ENCODE measurements around the gene SNX11.

SNX11 gene

DNA sequence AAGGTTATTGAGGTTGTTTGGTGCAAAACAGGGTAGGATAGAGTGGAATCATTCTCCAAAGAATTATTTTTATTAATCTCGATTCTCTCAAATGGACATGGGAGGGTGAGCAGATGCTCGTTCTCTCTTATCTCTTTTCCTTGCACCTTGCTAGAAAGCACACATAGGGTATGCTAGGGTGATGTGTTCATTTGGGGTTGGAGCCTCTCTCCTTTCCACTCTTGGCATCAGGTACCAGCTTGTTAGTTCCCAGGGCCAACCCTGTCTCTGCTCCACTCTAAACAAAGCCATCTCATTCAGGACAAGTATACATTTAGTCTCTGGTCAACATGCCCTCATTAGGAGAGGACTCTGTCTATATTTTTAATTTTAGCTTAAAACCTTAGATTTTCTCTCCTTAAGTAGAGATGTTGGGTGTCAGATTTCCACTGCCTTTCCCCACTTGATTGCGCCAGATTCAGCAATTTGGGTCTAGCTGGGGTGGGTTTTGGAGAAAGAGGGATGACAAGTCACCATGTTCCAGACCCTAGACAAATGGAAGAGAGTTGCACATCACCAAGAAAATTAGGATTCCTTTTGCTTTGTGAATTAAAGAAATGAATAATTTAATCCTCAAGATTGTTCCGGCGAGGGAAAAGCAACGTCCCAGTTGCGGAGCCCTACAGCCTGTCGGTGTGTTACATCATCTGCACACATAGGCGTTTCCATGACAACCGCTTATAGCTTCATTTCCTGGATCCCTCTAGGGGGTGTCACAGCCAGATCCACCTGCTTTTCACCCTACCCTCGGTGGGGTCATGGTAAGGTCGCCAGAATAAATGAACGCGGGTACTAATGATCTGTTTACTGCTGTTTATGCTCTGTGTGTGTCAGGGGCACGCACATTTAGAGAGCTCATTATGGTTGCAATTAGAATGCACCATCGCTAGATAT, 41.6 kb downstream of the SNX11 start:
- no peak overlapping the region for H2AFZ ChIP-seq (ENCODE audit: low read depth, low read length)
- H3K36me3 ChIP-seq (ENCODE audit: insufficient read depth, low read length) = no peaks in the 10 kb centered on the region
- peaks cover 15% of the 10 kb centered on the region for H3K27me3 ChIP-seq (ENCODE audit: insufficient read depth, low read length)
- H3K4me3 ChIP-seq (ENCODE audit: low read length) = no peak overlapping the region
- no peaks in the 10 kb centered on the region for H3K9me3 ChIP-seq (ENCODE audit: low read length)
- peaks cover 25% of the 10 kb centered on the region for H3K4me1 ChIP-seq (ENCODE audit: insufficient read depth, low read length)

DNA sequence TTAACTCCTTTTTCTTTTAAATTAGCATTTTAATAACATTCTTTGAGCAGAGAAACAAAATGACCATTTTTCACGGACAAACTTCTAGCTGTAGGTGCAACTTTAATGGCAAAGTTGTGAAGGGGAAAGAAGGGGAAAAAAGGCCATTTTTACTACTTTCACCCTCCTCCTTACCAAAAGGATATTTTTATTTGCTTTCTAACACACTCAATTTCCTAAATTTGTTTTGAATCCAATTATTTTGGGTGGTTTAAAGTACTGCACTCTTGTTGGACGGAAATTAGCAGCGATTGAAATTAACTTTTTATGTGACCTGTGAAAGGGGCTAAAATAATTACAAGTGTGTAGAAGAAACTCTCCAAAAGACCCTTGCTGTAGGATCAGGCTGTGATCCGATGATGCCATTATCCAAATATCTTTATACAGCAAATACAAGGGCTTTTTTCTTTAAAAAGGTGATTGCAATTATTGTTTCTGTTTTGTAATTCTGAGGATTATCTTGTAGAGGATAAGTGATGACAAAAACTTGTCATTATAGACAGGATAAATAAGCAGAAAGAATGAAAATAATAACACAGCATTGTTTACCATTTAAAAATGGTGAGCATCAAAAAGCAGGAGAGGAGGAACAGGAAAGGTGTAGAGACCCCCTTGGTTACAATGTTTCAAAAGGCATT, 42.4 kb downstream of the SNX11 start:
- Histone ChIP-seq H2AFZ (ENCODE audit: low read depth, low read length) (no peak overlapping the region), H3K27me3 (ENCODE audit: insufficient read depth, low read length) (peaks cover 15% of the 10 kb centered on the region), H3K9me3 (ENCODE audit: low read length) (no peaks in the 10 kb centered on the region), H3K4me3 (ENCODE audit: low read length) (no peak overlapping the region), H3K4me1 (ENCODE audit: insufficient read depth, low read length) (peaks cover 25% of the 10 kb centered on the region), H3K36me3 (ENCODE audit: insufficient read depth, low read length) (no peaks in the 10 kb centered on the region)

DNA sequence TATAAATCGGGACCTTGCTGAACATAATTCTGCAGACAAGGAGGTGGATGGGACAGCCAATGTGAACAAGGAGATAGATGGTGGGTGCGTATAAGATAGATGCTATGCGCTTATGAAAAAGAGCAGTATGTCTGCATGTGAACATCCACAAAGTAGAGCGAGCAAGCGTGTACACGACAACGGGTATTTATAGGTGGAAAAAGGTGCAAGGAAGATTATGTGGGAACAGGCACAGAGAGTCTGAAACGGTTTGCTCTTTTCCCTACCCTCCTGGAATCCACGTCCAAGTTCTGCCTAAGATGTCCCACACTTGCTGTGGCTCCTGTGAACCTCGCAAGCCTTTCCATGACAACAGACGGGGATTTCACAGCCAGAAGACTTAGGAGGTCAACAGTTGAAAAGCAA, 43.0 kb downstream of the SNX11 start:
- peaks cover 25% of the 10 kb centered on the region for H3K4me1 ChIP-seq (ENCODE audit: insufficient read depth, low read length)
- H3K4me3 ChIP-seq (ENCODE audit: low read length) = no peak overlapping the region
- H2AFZ ChIP-seq (ENCODE audit: low read depth, low read length) = no peak overlapping the region
- H3K27me3 ChIP-seq (ENCODE audit: insufficient read depth, low read length) = peaks cover 15% of the 10 kb centered on the region
- no peaks in the 10 kb centered on the region for H3K9me3 ChIP-seq (ENCODE audit: low read length)
- H3K36me3 ChIP-seq (ENCODE audit: insufficient read depth, low read length) = no peaks in the 10 kb centered on the region

DNA sequence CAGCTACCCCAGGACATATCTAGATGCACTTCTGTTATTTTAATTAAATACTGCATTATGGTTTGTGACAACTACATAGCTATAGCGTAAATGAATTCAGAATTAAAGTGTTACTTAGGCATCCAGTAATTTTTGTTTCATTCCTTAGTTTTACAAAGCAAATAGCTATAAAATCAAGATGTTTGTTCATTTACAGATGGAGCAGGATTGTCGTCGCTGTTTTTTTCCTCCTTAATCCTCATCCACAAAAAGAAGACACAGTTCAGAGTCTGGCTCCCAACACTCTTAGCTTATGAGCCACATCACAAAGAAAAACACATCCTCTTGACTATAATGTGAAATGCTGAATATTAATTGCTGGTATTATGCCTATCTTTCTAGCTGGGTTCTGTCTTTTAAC, 43.7 kb downstream of the SNX11 start:
- Histone ChIP-seq H3K4me1 (ENCODE audit: insufficient read depth, low read length) (peaks cover 25% of the 10 kb centered on the region), H3K27me3 (ENCODE audit: insufficient read depth, low read length) (peaks cover 17% of the 10 kb centered on the region), H3K4me3 (ENCODE audit: low read length) (no peak overlapping the region), H2AFZ (ENCODE audit: low read depth, low read length) (no peak overlapping the region), H3K9me3 (ENCODE audit: low read length) (no peaks in the 10 kb centered on the region), H3K36me3 (ENCODE audit: insufficient read depth, low read length) (no peaks in the 10 kb centered on the region)

DNA sequence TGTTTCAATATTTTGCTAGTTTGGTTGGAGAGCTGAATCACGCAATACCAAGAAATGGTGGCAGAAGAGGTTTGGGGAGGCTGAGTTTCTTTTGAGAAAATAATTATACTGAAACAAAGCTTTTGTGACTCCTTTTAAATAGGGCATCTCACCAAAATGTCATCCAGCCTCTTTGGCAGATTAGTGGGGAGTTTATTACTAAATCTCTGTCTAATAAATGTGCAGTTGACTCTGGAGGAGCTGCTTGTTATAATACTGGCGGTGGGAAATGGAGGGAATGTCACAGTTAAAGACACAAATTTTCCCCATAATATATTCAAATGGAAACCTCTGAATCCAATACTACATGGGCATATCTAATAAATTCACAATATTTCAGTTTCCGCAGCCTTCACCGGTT, 44.7 kb downstream of the SNX11 start:
- Histone ChIP-seq H3K4me1 (ENCODE audit: insufficient read depth, low read length) (peaks cover 25% of the 10 kb centered on the region), H2AFZ (ENCODE audit: low read depth, low read length) (no peak overlapping the region), H3K9me3 (ENCODE audit: low read length) (no peaks in the 10 kb centered on the region), H3K36me3 (ENCODE audit: insufficient read depth, low read length) (no peaks in the 10 kb centered on the region), H3K27me3 (ENCODE audit: insufficient read depth, low read length) (peaks cover 22% of the 10 kb centered on the region), H3K4me3 (ENCODE audit: low read length) (no peak overlapping the region)

DNA sequence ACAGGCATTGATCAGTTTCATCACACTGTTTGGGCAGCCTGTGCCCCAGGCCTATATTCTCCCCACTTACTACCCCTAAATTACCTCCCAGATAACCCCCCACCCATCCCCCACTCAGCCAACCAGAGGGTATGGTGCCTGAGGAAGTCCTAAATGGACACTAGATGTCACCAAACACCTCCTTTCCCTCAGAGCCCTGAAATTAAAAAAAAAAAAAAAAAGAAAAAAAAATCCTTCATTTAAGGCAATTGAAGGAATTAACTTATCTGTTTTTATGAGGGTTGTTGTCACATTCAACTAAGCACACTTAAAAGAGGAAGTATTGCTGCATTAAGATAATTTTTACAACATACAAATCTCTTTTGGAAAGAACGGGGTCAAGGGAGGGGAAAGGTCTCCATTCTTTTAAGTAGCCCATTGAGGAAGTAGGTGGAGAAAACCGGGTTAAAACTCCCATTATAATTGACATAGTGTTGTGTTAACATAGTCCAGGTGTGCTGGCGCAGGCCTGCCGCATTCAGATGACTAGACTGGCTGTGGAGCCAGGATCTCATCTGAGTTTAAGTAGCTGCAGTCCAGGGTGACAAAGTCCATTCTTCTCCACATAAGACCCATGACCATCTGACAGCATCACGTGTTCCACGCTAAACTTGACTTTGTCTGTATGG, 46.3 kb downstream of the SNX11 start:
- H3K36me3 ChIP-seq (ENCODE audit: insufficient read depth, low read length) = no peaks in the 10 kb centered on the region
- peaks cover 22% of the 10 kb centered on the region for H3K27me3 ChIP-seq (ENCODE audit: insufficient read depth, low read length)
- H3K4me1 ChIP-seq (ENCODE audit: insufficient read depth, low read length) = peaks cover 23% of the 10 kb centered on the region
- no peak overlapping the region for H2AFZ ChIP-seq (ENCODE audit: low read depth, low read length)
- no peaks in the 10 kb centered on the region for H3K9me3 ChIP-seq (ENCODE audit: low read length)
- no peak overlapping the region for H3K4me3 ChIP-seq (ENCODE audit: low read length)

DNA sequence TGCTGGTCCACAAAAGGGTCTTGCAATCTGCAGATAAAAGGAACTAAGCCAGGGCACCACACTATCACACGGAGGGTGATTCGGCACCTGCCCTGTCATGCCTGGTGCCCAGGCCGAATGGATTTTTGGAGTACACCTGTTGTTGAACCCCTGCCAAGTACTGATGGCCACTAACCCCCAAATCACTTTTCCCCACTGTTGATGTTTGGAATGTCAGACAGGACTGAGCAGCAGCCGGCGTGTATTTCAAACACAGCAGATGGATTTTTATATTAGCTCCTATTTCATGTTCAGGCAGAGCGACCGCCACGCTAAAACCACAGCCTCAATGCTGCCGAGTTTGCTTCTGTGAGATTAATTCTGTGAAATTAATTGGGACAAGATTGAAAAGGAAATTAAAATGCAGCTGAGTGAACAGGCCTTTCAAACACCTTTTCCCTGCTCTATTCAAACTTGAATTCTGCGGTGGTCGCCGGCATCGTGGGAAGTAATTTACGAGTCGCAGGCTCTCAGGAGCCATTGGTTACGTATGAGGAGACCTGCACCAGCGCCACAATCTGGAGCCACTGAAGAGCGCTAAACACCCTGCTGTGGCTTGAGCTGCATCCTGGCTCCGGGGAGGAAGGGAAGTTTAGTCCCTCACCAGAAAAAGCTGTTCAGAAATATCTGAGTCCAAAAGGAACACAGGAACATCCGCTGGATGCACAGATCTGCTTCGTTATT, 48.5 kb downstream of the SNX11 start:
- H3K4me3 ChIP-seq (ENCODE audit: low read length) = no peak overlapping the region
- H3K9me3 ChIP-seq (ENCODE audit: low read length) = no peaks in the 10 kb centered on the region
- H3K36me3 ChIP-seq (ENCODE audit: insufficient read depth, low read length) = no peaks in the 10 kb centered on the region
- peaks cover 29% of the 10 kb centered on the region for H3K27me3 ChIP-seq (ENCODE audit: insufficient read depth, low read length)
- no peak overlapping the region for H2AFZ ChIP-seq (ENCODE audit: low read depth, low read length)
- H3K4me1 ChIP-seq (ENCODE audit: insufficient read depth, low read length) = peaks cover 6% of the 10 kb centered on the region

DNA sequence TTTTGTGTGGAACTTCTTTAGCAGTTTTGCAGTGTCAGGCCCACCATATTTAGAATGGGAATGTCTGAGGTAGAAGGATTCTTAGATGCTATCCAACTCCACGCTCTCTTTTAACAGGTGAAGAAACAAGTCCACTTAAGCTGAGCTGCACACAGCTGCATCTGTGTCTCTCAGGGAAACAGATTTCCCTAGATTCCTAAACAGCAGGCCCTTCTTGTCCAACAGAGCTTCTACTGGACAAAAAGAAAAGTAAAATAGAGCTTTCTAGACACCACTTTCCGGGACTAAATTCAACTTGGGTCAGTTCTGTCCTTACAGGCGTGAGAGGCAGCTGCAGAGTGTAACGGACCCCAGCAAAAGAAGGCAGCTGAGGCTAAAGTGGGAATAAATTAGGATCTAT, 51.7 kb downstream of the SNX11 start:
- peaks cover 2% of the 10 kb centered on the region for H3K4me1 ChIP-seq (ENCODE audit: insufficient read depth, low read length)
- H3K9me3 ChIP-seq (ENCODE audit: low read length) = no peaks in the 10 kb centered on the region
- H2AFZ ChIP-seq (ENCODE audit: low read depth, low read length) = no peak overlapping the region
- H3K4me3 ChIP-seq (ENCODE audit: low read length) = no peak overlapping the region
- no peaks in the 10 kb centered on the region for H3K36me3 ChIP-seq (ENCODE audit: insufficient read depth, low read length)
- H3K27me3 ChIP-seq (ENCODE audit: insufficient read depth, low read length) = peaks cover 26% of the 10 kb centered on the region

DNA sequence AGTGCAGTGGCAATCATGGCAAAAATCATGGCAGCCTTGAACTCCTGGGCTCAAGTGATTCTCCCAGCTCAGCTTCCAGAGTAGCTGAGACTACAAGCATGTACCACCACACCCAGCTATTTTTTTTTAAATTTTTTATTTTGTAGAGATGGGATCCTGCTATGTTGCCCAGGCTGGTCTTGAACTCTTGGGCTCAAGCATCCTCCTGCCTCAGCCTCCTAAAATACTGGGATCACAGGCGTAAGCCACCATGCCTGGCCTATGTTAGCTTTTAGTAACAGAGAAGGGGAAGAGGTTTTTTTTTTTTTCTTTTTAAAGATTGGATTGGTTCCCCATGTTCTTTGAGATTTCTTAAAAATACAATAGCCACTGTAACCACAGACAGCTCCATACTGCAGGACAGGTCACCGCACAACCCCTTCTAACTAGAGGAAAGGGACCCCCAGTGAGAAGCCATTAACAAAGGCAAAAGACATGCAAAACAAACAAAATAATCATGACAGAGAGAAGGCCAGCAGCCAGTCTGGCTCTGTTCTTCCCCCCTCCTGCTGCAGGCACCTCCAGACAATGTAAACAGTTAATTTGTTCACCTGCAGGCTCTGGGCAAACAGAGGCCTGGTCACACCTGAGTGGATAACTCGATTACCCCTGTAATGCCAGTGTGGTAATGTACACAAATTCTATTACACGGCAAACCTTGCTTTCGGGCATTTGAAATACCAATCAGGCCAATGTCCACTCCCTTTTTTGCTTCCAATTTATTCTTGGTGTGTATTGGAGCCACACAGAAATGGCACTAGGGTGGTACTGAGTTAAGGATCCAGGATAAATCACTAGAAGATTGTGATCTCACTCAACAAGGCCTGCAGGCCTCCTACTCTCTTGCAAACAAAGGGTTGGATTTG, 52.9 kb downstream of the SNX11 start:
- peaks cover 36% of the 10 kb centered on the region for H3K27me3 ChIP-seq (ENCODE audit: insufficient read depth, low read length)
- H3K4me1 ChIP-seq (ENCODE audit: insufficient read depth, low read length) = peaks cover 2% of the 10 kb centered on the region
- H3K36me3 ChIP-seq (ENCODE audit: insufficient read depth, low read length) = no peaks in the 10 kb centered on the region
- H3K9me3 ChIP-seq (ENCODE audit: low read length) = no peaks in the 10 kb centered on the region
- H2AFZ ChIP-seq (ENCODE audit: low read depth, low read length) = no peak overlapping the region
- H3K4me3 ChIP-seq (ENCODE audit: low read length) = no peak overlapping the region

DNA sequence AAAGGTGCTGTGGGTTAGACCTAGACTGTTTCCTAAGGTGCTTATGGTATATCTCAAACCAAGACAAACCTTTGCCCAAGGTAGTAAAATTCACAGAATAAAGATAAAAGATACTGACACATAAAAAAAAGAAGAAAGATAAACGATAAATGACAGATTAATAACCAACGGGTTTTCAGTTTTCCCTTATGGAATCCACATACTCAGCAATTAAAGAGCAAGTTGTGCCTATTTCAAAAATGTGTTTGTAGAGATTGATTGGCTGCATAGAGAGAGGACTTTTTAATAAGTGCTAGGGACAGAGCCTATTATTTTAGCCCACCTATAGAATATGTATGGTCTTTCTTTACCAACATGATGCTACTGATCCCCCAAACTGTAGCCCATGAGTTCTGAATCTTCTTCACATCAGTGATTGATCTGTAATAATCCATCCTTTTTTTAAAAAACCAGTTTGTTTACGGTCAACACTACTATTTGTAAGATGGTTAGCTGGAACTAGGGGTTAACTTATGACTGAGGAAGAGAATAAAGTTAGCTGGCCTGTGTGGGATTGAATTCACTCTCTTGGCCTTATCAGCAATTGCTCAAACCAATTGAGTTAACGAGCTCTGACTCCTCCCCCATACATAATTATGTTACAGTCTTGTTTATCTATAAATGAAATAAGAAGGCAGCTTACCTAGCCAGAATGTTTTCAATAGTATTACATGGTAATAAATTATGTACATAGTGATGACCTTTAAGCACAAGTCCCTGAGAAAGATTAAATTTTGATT, 53.8 kb downstream of the SNX11 start:
- Histone ChIP-seq H2AFZ (ENCODE audit: low read depth, low read length) (no peak overlapping the region), H3K9me3 (ENCODE audit: low read length) (no peaks in the 10 kb centered on the region), H3K27me3 (ENCODE audit: insufficient read depth, low read length) (peaks cover 40% of the 10 kb centered on the region), H3K4me3 (ENCODE audit: low read length) (no peak overlapping the region), H3K4me1 (ENCODE audit: insufficient read depth, low read length) (peaks cover 2% of the 10 kb centered on the region), H3K36me3 (ENCODE audit: insufficient read depth, low read length) (no peaks in the 10 kb centered on the region)

DNA sequence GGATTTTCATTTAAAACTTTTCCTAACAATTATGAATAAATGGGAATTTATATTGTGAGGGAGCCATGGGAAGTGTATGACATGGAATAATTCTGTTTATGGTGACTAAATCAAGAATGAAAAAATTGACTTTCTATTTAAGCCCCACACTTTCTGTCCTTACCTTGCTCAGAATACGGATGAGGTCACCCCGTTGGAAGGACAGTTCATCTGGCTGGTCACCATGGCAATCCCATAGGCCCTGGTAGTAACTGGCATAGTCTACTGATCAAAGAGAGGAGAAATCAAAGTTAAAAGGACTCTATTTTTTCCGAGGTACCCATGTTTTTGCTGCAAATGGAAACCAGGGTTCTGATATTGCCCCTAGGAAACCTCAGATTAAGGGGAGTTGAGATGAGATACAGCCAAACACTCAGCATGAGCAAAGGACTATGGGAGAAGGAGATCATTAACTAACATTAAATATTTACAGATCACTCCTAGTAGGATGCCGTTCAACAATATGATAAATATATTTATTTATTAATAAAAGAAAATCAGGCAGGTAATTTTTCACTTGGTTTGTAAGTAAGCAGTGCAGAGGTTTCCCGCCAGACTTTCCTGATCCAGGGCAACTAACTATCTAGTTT, 54.9 kb downstream of the SNX11 start:
- peaks cover 46% of the 10 kb centered on the region for H3K27me3 ChIP-seq (ENCODE audit: insufficient read depth, low read length)
- no peak overlapping the region for H3K4me3 ChIP-seq (ENCODE audit: low read length)
- no peaks in the 10 kb centered on the region for H3K36me3 ChIP-seq (ENCODE audit: insufficient read depth, low read length)
- peaks cover 2% of the 10 kb centered on the region for H3K4me1 ChIP-seq (ENCODE audit: insufficient read depth, low read length)
- H2AFZ ChIP-seq (ENCODE audit: low read depth, low read length) = no peak overlapping the region
- H3K9me3 ChIP-seq (ENCODE audit: low read length) = no peaks in the 10 kb centered on the region
